IPS-18c (cell line): ENCODE data around the gene STOX2.
"Not testable (repeated sequence)": the region's sequence is repeated elsewhere in the genome, so short reads cannot be mapped to it uniquely, and the experiment has no call there.

ENCODE experiments used
- H3K4me3 ChIP-seq: 2 replicates; pipeline ENCODE4 v1.7.0; 2013; ENCODE audit warnings: low read depth, mild to moderate bottlenecking, low read length, moderate library complexity; ENCODE audit not compliant: insufficient read depth
- H3K9me3 ChIP-seq: one replicate; pipeline ENCODE4 v1.6.1; 2013; ENCODE audit warnings: mild to moderate bottlenecking, low read length, moderate library complexity; ENCODE audit not compliant: control insufficient read depth, insufficient read depth

The STOX2 gene

DNA sequence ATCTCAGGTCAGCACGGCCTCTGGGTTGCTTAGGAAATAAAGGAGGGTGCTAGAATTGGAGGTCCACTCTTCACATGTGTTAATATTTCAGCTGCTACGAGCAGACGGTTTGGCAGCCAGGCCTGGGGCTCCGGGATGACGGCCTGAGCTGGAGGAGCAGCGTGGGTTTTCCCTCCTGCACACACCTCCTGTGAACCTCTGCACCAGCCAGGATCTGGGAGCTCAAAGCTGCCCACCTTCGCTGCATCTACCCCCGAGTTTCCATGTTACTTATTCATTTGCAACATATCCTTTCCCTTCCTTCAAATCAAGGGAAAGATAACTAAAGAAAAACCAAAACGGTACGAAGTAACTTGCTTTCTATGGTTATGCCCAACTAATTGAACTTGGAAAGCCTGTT is 13.6 kb downstream of the STOX2 start:
- no peak overlapping the region for H3K4me3 ChIP-seq
- H3K9me3 ChIP-seq = no peaks in the 10 kb centered on the region

DNA sequence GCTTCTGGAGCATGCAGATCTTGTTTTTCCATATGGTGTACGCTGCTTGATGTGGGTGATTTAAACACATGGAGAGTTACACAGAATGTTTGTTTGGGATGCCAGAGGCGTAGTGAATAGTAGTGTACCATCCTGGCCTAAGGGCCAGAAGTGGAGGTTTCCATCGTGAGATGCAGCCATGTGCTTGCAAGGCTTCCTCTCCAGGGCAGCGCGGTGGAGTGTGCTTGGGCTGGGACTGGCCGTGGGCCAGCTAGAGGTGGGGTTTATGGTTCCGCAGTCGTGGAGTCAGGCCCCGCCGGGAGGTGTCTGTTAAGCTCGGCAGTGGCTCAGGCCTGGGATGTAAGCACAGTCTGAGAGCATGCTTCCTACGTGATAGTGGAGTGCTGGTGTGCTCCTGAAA is 14.0 kb downstream of the STOX2 start:
- Histone ChIP-seq H3K9me3 (no peaks in the 10 kb centered on the region), H3K4me3 (no peak overlapping the region)

DNA sequence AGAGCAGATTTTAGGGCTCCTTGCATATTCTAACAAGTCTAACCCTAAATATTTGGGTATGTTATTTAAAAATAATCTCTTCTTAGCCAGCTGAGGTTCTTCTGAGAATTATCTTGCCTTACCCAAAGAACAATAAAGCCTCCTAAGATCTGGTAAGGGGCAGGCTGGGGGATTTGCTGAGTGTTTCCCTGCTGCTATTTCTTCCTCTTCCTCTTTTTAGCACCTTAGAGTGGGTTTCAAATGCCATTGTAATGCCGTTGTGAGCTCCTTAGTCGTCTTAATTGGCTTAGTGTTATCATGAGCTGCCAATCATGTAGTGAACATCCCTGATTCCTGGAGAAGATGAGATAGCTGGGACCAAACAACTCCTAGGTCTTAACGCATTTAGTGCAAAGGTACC is 15.4 kb downstream of the STOX2 start:
- no peak overlapping the region for H3K4me3 ChIP-seq
- no peaks in the 10 kb centered on the region for H3K9me3 ChIP-seq

DNA sequence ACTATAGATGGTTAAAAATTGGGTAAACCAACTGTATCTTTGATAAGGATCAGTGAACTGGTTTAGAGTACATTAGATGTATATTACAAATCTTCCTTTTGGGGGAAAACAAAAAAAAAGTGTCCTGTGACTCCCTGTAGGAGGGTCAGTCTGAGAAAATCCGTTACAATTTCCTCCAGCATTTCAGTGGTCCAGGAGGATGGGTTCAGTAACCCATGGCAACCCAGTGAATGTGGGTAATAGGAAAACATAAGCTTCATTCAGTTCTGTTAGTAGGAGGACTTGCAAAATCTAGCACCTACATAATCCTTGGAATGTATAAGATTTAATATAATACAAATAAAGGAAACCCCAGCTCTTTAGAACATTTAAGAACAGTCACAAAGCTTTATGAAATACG is 16.2 kb downstream of the STOX2 start:
- no peak overlapping the region for H3K4me3 ChIP-seq
- H3K9me3 ChIP-seq = no peaks in the 10 kb centered on the region

DNA sequence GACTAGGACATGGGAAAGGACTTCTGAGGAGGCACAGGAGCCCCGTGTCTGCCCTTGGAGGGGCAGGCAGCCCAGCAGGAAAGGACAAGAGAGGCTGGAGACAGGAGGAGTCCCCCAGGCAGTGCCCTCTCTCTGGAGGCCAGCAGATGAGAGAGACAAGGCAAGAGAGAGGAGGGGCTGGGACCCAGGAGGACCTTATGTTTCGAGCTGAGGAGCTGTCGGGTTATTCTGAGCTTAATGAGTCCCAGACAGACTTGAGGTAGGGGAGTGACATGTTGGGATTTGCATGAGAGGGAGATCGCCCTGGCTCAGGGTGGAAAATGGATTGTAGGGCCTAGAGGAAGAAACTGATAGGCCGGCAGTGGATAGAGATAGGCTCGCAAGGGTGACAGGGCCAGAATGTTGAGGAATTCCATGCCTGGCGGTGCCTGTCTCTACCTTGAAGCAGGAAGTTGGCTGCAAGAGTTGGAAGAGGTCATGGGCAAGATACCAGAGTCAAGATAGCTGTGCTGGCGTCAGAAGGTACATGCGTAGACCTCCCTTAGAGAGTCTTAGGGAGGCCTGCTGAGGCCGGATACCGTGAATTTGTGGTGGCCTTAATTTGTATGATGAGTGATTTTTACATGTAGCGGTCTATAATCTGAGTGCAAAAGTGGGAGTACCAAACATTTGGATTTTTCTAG is 19.4 kb downstream of the STOX2 start:
- H3K9me3 ChIP-seq = no peaks in the 10 kb centered on the region
- no peak overlapping the region for H3K4me3 ChIP-seq

DNA sequence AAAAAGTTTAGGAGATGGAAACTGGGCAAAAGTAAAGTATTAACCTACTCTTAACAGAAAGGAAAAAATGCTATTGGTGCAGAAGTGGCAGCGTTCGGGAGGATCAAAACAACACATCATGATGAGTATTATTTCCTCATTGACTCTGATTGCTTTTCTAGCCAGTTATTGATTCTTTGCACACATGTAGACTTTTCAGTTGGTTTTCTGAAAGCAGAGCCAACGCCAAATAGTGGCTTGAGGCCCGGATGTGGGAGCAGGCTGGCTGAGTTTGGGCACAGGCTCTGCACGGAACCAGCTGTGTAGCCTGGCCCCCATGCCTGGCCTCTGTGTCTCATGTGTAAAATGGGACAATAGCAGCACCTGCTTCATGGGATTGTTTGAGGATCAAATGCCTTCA is 21.8 kb downstream of the STOX2 start:
- no peak overlapping the region for H3K4me3 ChIP-seq
- no peaks in the 10 kb centered on the region for H3K9me3 ChIP-seq

DNA sequence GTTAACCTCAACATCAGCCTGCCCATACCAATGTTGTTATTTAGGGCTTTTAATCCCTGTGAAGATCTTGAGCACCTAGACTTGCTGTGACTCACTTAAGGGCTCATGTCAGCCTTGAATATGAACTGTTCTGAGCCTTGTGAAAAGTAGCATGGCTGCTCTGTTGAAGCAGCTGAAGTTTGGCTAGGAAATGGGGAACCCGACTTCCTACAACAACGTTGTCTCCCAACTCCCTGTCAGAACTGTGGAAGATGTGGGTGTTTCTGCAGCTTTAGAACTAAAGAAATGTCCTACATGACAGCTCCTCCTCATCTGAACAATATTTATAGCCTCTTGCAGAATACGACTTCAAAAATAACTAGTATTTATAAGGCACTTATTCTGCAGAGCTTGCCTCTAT is 27.5 kb downstream of the STOX2 start:
- Histone ChIP-seq H3K4me3 (no peak overlapping the region), H3K9me3 (no peaks in the 10 kb centered on the region)

DNA sequence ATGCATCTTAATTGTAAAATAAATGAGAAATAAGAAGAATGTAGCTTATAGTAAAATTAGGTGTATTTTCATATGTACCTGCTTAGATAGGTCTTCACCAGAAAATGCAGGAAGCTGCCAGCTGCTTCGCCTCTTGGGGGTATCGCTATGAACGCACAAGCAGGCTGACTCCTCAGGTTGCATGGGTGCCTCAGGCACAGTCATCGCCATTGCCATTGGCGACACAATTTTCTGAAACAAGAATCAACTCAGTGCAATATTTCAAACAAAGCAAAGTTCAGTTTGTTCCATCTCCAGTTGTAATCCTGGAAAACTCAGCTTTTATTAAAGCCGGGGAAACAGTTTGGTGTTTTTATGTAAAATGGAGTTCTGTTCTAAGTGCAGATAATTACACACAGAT is 29.7 kb downstream of the STOX2 start:
- Histone ChIP-seq H3K9me3 (no peaks in the 10 kb centered on the region), H3K4me3 (no peak overlapping the region)

DNA sequence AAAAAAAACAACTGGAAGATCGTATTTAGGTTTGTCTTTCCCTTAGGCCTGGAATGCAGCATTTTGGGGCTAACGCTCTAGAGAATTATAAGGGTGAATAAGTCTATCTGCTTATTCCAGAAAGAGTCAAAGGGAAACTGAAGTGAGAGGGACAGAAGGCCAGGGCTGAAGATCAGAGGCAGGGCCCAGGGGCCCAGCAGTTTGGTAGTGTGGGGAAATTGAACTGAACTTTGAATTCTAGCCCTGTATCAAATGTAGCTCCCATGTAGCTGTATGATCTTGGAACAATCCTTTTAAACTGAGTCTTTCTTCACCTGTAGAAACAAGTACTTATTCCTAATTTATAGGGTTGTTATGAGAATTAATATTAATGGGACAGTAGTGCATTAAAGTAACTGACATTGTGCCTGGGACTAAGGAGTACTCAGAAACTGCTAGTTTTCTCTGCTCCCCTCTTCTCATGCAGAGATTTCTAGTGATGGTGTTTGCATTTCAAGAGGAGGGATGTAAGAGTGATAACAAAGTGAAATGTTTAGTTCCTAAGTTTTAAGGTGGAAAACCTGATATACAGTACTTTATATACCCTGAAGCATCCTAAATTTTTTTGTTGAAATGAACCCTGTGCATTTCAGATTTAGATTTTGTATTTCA is 30.4 kb downstream of the STOX2 start:
- H3K9me3 ChIP-seq = no peaks in the 10 kb centered on the region
- H3K4me3 ChIP-seq = no peak overlapping the region

DNA sequence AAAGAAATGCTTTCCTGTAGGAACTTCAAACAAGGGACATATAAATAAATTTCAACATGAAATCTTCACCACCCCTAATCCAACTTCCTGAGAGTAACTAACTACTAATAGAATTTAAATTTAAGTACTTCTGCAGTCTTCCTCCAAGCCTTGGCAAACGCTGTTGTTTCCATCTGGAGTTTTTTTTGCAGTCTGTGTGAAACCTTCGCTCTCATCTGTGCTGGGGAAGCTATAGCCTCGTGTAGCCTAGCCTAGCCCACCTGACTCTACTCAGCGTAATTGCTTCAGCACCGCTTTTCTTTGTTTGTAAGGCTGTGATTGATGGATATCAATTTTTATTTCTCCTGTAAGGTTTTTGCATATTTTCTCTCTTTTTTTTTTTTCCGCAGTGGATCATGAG is 30.9 kb downstream of the STOX2 start:
- no peak overlapping the region for H3K4me3 ChIP-seq

DNA sequence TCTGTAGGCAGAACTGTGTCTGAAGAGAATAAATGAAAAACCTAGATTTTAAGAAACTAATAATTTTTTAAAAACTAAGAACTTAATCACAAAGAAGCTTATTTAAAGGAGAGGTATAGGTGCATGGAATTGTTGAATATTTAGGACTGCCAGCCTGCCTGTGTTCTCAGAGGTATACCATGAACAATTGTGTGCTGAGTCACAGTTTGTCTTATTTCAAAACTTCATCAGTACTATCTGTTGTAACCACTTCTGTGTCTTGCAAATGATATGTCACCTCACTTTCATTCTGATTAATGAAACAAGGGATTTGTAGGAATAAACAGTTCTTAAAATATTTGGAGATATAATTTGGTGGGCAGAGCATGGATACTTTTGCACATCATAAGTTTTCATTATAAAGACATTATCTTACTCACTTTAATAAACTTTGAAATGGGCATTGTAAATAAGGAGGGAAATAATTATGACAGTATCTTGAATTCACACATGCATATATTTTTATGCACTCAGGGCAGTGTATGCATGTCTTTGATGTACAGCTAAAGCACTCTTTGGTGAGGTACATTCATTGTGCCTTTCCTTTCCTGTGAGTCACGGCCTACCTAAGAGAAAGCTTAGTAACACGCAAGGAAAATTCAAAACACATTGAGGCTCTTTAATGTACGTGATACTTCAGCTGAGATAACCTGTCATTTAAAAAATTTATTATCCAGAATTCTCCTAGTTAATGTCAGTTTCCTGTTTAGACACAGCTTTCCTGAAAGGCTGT is 31.7 kb downstream of the STOX2 start:
- Histone ChIP-seq H3K4me3 (no peak overlapping the region), H3K9me3 (no peaks in the 10 kb centered on the region)

More for the DNA sequence above, 30.9 kb downstream of the STOX2 start:
- no peaks in the 10 kb centered on the region for H3K9me3 ChIP-seq

DNA sequence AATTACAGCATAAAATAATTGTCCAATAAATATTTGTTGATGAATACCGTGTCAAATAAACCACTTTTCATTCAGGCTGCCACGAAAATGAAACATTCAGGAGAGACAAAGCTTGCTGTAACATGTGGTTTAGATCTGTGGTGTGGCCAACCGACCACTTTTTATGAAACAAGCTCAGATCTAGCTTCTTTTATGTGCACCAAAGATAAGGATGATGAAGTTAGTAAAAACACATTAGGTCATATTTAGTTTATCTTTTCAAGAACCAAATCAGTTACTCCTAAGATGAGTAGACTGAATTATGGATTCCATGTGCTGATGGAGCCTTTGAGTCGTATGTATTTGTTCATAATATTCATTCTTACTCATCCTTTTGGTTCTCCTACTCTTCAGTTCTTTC is 35.8 kb downstream of the STOX2 start:
- H3K4me3 ChIP-seq = no peak overlapping the region
- no peaks in the 10 kb centered on the region for H3K9me3 ChIP-seq

DNA sequence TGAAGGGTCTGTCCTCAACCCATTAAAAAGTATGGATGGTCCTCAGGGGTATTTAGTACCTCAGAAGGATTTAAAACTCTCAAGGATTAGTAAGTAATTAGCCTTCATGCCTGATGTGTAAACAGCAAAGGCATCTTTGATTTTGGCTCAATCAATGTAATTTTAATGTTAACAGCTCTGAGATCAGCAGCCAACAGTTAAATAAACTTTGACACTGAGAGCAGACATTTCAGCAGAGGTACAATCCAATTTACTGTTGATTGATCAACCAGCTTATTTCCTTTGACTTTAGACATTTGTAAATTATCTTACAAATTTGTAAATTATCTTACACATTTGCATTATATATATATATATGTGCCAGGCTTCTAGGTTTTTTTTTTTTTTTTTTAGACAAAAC is 36.9 kb downstream of the STOX2 start:
- Histone ChIP-seq H3K9me3 (no peaks in the 10 kb centered on the region), H3K4me3 (no peak overlapping the region)

DNA sequence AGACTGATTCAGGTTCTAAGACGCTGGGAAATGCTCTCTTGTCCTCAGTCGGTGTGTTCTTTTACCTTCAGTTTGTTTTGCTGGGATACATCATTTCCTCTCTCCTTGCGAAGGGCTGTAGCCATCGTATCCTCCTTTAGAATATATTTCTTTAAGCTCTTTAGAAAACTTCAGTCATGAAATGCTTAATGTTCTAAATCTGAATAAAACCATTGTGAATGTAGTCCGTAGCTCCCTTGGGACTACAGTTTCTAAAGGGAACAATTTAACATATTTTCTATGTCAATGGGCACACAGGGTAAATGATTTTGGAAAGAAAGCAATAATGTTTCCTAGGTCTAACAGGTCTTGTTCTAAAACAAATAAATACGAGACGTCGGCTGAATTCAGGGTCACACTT is 40.6 kb downstream of the STOX2 start:
- Histone ChIP-seq H3K4me3 (no peak overlapping the region), H3K9me3 (no peaks in the 10 kb centered on the region)

DNA sequence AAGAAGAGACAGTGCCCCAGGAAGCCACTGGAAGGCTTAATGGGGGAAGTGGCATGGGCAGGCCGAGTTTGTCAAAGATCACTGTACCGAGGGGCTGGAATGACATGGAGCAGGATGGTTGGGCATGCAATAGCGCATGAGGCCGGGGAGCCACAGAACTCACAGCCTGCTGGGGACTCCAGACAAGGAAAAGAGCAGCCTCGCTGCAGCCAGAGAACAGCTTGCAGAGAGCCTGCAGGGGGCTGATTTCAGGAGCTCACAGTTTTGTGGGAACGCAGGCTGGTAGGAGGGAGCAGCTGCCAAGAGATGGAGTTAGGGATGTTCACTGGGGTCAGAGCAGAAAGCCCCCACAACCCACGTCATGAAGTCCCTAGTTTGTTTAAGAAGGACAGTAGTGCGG is 45.4 kb downstream of the STOX2 start:
- no peak overlapping the region for H3K4me3 ChIP-seq

DNA sequence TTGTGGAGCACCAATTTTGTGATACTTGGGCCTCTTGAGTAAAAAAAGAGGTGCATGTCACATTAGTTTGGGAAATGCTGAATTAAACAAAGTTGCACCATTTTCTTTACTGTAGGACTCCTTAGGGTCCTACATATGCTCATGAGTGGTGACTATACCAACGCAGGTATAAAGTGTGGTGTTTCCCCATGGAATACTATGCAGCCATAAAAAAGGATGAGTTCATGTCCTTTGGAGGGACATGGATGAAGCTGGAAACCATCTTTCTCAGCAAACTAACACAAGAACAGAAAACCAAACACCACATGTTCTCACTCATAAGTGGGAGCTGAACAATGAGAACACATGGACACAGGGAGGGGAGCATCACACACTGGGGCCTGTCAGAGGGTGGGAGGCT is 47.5 kb downstream of the STOX2 start:
- H3K9me3 ChIP-seq, H3K4me3 ChIP-seq: not testable (repeated sequence)

More for the DNA sequence above, 45.4 kb downstream of the STOX2 start:
- H3K9me3 ChIP-seq = no peaks in the 10 kb centered on the region

DNA sequence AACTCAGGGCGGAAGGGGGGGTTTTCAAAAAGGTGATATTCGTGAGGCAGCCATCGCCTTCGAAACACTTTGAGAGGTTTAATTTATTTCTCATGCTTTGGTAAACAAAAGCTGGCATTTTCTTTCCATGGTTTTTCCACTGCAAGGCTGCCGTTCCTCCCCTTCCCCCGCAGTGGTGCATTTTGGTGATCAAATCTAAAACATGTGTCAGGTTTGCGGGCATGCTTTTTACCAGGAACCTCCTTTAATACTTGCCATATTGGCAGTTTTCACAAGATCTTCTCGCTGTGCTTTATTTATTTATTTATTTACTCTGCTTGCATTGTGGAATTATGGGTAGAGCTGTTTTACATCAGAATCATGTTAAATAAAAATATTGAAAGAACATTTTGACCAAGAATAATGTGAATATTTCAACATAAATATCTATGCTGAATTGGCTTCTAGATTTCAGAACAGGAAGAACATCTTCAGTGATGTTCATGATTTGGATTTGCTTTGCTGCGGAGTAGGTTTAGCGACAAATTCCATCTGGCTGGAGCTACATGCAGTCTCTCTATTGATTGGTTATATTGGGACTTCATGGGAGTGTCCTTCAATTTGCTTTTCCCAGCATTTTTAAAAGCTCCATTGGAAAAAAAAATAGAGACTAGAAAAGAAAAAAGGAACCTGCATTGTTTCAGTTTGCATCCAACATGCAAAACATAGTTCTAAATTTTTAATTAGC is 54.4 kb downstream of the STOX2 start:
- Histone ChIP-seq H3K9me3 (no peaks in the 10 kb centered on the region), H3K4me3 (no peak overlapping the region)

DNA sequence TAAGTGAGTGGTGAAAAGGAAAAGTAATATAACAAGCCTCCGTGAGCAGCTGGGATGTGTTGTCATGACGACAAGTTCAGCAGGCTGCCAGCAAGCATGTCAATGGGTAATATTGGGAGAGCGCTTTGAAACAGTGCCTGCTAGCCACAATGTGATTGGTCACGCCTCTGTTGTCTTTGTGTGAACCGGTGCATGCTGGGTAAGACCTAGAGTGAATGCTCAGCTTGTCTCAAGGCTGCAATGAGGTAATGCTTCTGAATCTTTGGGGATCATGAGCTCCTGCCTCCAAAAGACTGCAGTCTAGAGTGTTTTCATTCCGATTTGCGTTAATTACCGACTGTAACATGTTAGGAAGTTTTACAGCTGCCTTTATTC is 54.9 kb downstream of the STOX2 start:
- Histone ChIP-seq H3K4me3 (no peak overlapping the region), H3K9me3 (no peaks in the 10 kb centered on the region)
